GM12878 (cell line): Measurements from ENCODE around the gene MYBPHL. TPM values are rescaled to one million over a fixed set of nuclear protein-coding genes. Genes with fewer than 3 reads are reported as not detected.

ENCODE experiments used
- ATAC-seq: fragments of 200-7000 bp; cut with Tn5 transposase; 3 replicates; pipeline ENCODE4 v1.9.1; 2020; ENCODE audit warnings: mild to moderate bottlenecking, moderate library complexity
- BruUV-seq: library from RNA; stranded (reverse); fragments of 400-500 nt; replicated peaks from 2 replicates; lab custom pipeline; 2021; lab: Mats Ljungman, UMichigan
- CTCF ChIA-PET: fragments of 300-600 bp; sonication (Branson Sonifier 250); formaldehyde crosslinking; extraction: SDS; loops from one replicate; lab custom pipeline; 2021; ENCODE audit warnings: inconsistent platforms; lab: Yijun Ruan, JAX
- POLR2A ChIA-PET: fragments of 350-600 bp; formaldehyde crosslinking; extraction: SDS; loops from one replicate; lab custom pipeline; 2021; ENCODE audit warnings: inconsistent platforms; lab: Charles Lee
- RAD21 ChIA-PET: fragments of 300-600 bp; sonication (Branson Sonifier 250); formaldehyde crosslinking; loops from one replicate; lab custom pipeline; 2023; ENCODE audit warnings: antibody characterized with exemption; ENCODE audit not compliant: unreplicated experiment; lab: Charles Lee
- SMC1A ChIA-PET: fragments of 300-600 bp; sonication (Branson Sonifier 250); formaldehyde crosslinking; loops from one replicate; lab custom pipeline; 2023; ENCODE audit not compliant: unreplicated experiment, uncharacterized antibody; lab: Charles Lee
- DNase-seq: peaks from one replicate; pipeline ENCODE4 v3.0.0-alpha.2; 2011; ENCODE audit warnings: low read depth, low spot score
- FAIRE-seq: peaks from 3 replicates; lab custom pipeline; 2011; peaks lifted over from hg19 to GRCh38; lab: Jason Lieb, UNC
- H2AFZ ChIP-seq: 2 replicates; pipeline ENCODE4 v1.6.0; 2011; ENCODE audit warnings: low read depth, low read length, control low read depth; ENCODE audit not compliant: control insufficient read depth
- H3K27ac ChIP-seq: 2 replicates; pipeline ENCODE4 v1.5.1; 2011; ENCODE audit warnings: control low read depth; ENCODE audit not compliant: control insufficient read depth, insufficient read depth
- H3K27me3 ChIP-seq, 2 experiments: replicated peaks in 1 of 2; 2 replicates each; pipeline versions ENCODE4 v1.6.0 to v1.6.1; 2011; ENCODE audit warnings: low read length in 1 of 2; ENCODE audit not compliant: control insufficient read depth in 2 of 2, insufficient read depth in 2 of 2
- H3K36me3 ChIP-seq, 2 experiments: 2 replicates each; pipeline ENCODE4 v1.5.1; 2011; ENCODE audit warnings: low read length in 1 of 2; ENCODE audit not compliant: control insufficient read depth in 2 of 2, insufficient read depth in 2 of 2
- H3K4me1 ChIP-seq: 2 replicates; pipeline ENCODE4 v1.6.1; 2011; ENCODE audit warnings: mild to moderate bottlenecking, low read length, moderate library complexity, mixed read lengths; ENCODE audit not compliant: control insufficient read depth, insufficient read depth
- H3K4me2 ChIP-seq: 2 replicates; pipeline ENCODE4 v1.6.0; 2011; ENCODE audit warnings: control low read depth; ENCODE audit not compliant: control insufficient read depth, insufficient read depth
- H3K4me3 ChIP-seq: fragments of 200-600 bp; sonication (generic); 2 replicates; pipeline ENCODE4 v1.5.1; 2016
- H3K79me2 ChIP-seq: 2 replicates; pipeline ENCODE4 v1.6.0; 2011; ENCODE audit warnings: low read length; ENCODE audit not compliant: control insufficient read depth, insufficient read depth
- H3K9ac ChIP-seq: 2 replicates; pipeline ENCODE4 v1.8.0; 2011; ENCODE audit warnings: low read length, control low read depth, mixed read lengths; ENCODE audit not compliant: control insufficient read depth, insufficient read depth
- H3K9me3 ChIP-seq: replicated peaks from 3 replicates; pipeline ENCODE4 v1.5.1; 2011; ENCODE audit warnings: mild to moderate bottlenecking, low read length; ENCODE audit not compliant: control insufficient read depth, insufficient read depth
- H4K20me1 ChIP-seq: 2 replicates; pipeline ENCODE4 v1.6.0; 2011; ENCODE audit not compliant: control insufficient read depth, insufficient read depth
- ASH2L ChIP-seq: fragments of 300-600, 200-600 bp; sonication (generic); IDR thresholded peaks from 2 replicates; pipeline ENCODE4 v1.6.1; 2017; ENCODE audit warnings: low read depth, mild to moderate bottlenecking, borderline replicate concordance
- BRCA1 ChIP-seq: IDR thresholded peaks from 2 replicates; pipeline ENCODE4 v1.6.1; 2011; ENCODE audit warnings: low read depth, low read length, improper control_type of control experiment
- CBX3 ChIP-seq: fragments of 200-600 bp; sonication (generic); IDR thresholded peaks from 2 replicates; pipeline ENCODE4 v1.6.1; 2016; ENCODE audit warnings: low read depth, borderline replicate concordance
- CBX5 ChIP-seq: sonication (generic); IDR thresholded peaks from 2 replicates; pipeline ENCODE4 v1.6.1; 2016; ENCODE audit warnings: low read depth, moderate library complexity, mild to moderate bottlenecking, inconsistent platforms
- CHD1 ChIP-seq: IDR thresholded peaks from 2 replicates; pipeline ENCODE4 v1.6.1; 2012; ENCODE audit warnings: low read depth, low read length, improper control_type of control experiment
- DPF2 ChIP-seq: fragments of 450-650 bp; IDR thresholded peaks from 2 replicates; pipeline ENCODE4 v1.6.1; 2017; ENCODE audit warnings: mild to moderate bottlenecking
- EED ChIP-seq: sonication (generic); IDR thresholded peaks from 2 replicates; pipeline ENCODE4 v1.6.1; 2016; ENCODE audit warnings: antibody characterized with exemption, low read depth
- KAT2A ChIP-seq: conservative IDR thresholded peaks from 2 replicates; pipeline ENCODE4 v1.6.1; 2011; ENCODE audit warnings: low read depth, low read length; ENCODE audit not compliant: control insufficient read depth
- MEF2B ChIP-seq: fragments of 450-650 bp; IDR thresholded peaks from 2 replicates; pipeline ENCODE4 v1.6.1; 2018; ENCODE audit warnings: mild to moderate bottlenecking, moderate library complexity; ENCODE audit not compliant: partially characterized antibody, poor library complexity, severe bottlenecking
- NFXL1 ChIP-seq: fragments of 450-650 bp; IDR thresholded peaks from 2 replicates; pipeline ENCODE4 v1.6.1; 2017; ENCODE audit warnings: antibody characterized with exemption, mild to moderate bottlenecking, borderline replicate concordance
- PAX5 ChIP-seq: IDR thresholded peaks from 2 replicates; pipeline ENCODE4 v1.6.1; 2011; ENCODE audit warnings: low read depth, low read length, borderline replicate concordance
- POLR2AphosphoS2 ChIP-seq: IDR thresholded peaks from 2 replicates; pipeline ENCODE4 v1.6.1; 2011; ENCODE audit warnings: low read depth, mild to moderate bottlenecking, low read length, improper control_type of control experiment, moderate library complexity
- RBBP5 ChIP-seq: fragments of 200-600 bp; sonication (generic); conservative IDR thresholded peaks from 2 replicates; pipeline ENCODE4 v1.6.1; 2016
- STAT1 ChIP-seq: fragments of 450-650 bp; conservative IDR thresholded peaks from 2 replicates; pipeline ENCODE4 v1.6.1; 2014; ENCODE audit warnings: antibody characterized with exemption, mild to moderate bottlenecking
- ZBTB4 ChIP-seq: fragments of 450-650 bp; formaldehyde crosslinking; IDR thresholded peaks from 2 replicates; pipeline ENCODE4 v1.4.0; 2022; ENCODE audit warnings: mild to moderate bottlenecking, moderate library complexity
- ZNF274 ChIP-seq: IDR thresholded peaks from one replicate; pipeline ENCODE4 v1.8.0; 2011; ENCODE audit not compliant: insufficient read length, insufficient read depth
- WGBS: methylation state at CpG from one replicate; pipeline ENCODE4 v1.1.6; 2016; ENCODE audit warnings: low lambda C conversion rate; ENCODE audit not compliant: insufficient replicate concordance, insufficient coverage; ENCODE audit errors: missing lambda C conversion rate; 5-methylcytosine and 5-hydroxymethylcytosine counted together
- in situ Hi-C: fragments of 300-500 bp; cut with MboI; formaldehyde crosslinking; loops from 9 replicates; pipeline ENCODE4 v1.14.3; 2018; ENCODE audit warnings: mixed read lengths
- intact Hi-C: fragments of 100-400 bp; cut with micrococcal nuclease; formaldehyde crosslinking; loops from one replicate; pipeline ENCODE4 v1.14.2; 2022; ENCODE audit not compliant: unreplicated experiment
- polyA plus RNA-seq, 11 experiments: library from polyadenylated mRNA; depleted of rRNA in 4 of 11; unstranded in 6 of 11; stranded (reverse) in 5 of 11; fragments of >200 nt; fragmentation: Nextera tagmentation in 4 of 11; fragmentation: Illumina TruSeq in 1 of 11; extraction: Ambion mirVana in 4 of 11; extraction: Trizol in 1 of 11; gene quantifications; 1 replicate in 1 of 11; 2 replicates in 10 of 11; pipeline versions ENCODE4 v1.2.1 to v1.2.3, GENCODE V29; 2011 to 2016; ENCODE audit warnings: inconsistent platforms in 2 of 11, missing spikeins in 2 of 11, low read depth in 1 of 11
- total RNA-seq, 4 experiments: library from RNA; depleted of rRNA in 3 of 4; stranded (reverse); fragments of >200 nt in 3 of 4; fragmentation: Illumina TruSeq in 1 of 4; extraction: Trizol in 1 of 4; gene quantifications; 2 replicates each; pipeline versions ENCODE4 v1.2.1 to v1.2.3, GENCODE V29; 2013 to 2021

Gene MYBPHL
- total and polyA plus RNA-seq, 10 of the 15 experiments (the other 5 are each of a cell fraction or from before 2014, with no cell fraction given): 0.16 to 0.75 (median 0.54) TPM; not detected in 7

- 52% methylated on average over 7 of the region's 7 CpGs for WGBS
- TF ChIP-seq PAX5: no peak
- TF ChIP-seq CBX5: no peak
- TF ChIP-seq NFXL1: no peak
- no peak for TF ChIP-seq CHD1
- TF ChIP-seq BRCA1: no peak
- no peak for TF ChIP-seq CBX3
- no peak for TF ChIP-seq ZBTB4 (CRISPR knock-in tag)
- TF ChIP-seq RBBP5: no peak
- TF ChIP-seq KAT2A: no peak
- no peak for TF ChIP-seq MEF2B
- TF ChIP-seq STAT1: no peak
- no peak for TF ChIP-seq DPF2
- TF ChIP-seq ASH2L: no peak
- no peak for TF ChIP-seq ZNF274
- no peak for TF ChIP-seq EED
- TF ChIP-seq POLR2AphosphoS2: no peak
- ATAC-seq: no peak
- Histone ChIP-seq H3K9me3 (no peaks in the 10 kb centered on the region), H3K9ac (no peak overlapping the region), H3K4me1 (no peaks in the 10 kb centered on the region), H3K27me3 (peaks cover 0 to 1% of the 10 kb centered on the region in 2 experiments; a peak in 2 of 4 replicates), H2AFZ (no peak overlapping the region), H3K27ac (no peak overlapping the region), H4K20me1 (no peaks in the 10 kb centered on the region), H3K4me3 (no peak overlapping the region), H3K79me2 (no peaks in the 10 kb centered on the region), H3K4me2 (no peak overlapping the region), H3K36me3 (no peaks in the 10 kb centered on the region)
- SMC1A ChIA-PET: no interaction called here
- POLR2A ChIA-PET: no interaction called here
- intact Hi-C loops (no loop called here), in situ Hi-C loops (no loop called here)
- FAIRE-seq: no peak
- no peak for DNase-seq
- CTCF ChIA-PET: no interaction called here
- BruUV-seq: no TSS peak
- RAD21 ChIA-PET: no interaction called here
Observed at GRCh38 chr1:109256085-109256484, 50.7 kb downstream of the MYBPHL start.
